PC-9 (cell line): ENCODE measurements around the gene BMPR1B.

Source experiments
- EZH2 ChIP-seq: fragments of 200-600 bp; sonication (generic); IDR thresholded peaks from 2 replicates; pipeline ENCODE4 v1.8.0; 2017; ENCODE audit warnings: antibody characterized with exemption, low read depth
- TF ChIP-seq, protein P1 (sequence below): fragments of 200-600 bp; sonication (generic); conservative IDR thresholded peaks from 2 replicates; pipeline ENCODE4 v1.6.1; 2017; ENCODE audit warnings: mixed run types, antibody characterized with exemption, mild to moderate bottlenecking, moderate library complexity

DNA sequence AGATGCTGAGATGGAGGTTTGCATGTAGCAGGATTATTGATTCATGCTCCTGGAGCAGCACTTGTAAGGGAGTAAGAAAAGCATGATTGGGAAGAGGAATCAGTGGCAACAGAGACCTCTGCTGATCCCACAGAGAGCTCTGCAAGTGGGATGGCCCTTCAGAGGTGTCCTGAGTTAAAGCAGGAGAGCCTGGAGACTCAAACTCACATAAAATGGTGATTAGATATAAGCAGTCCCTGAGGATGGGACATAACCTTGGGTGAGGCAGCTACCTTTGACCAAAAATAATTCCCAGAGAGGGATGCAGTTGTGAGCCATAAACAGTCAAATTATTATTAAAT is 25.4 kb upstream of the BMPR1B start:
- TF ChIP-seq, protein P1, sequence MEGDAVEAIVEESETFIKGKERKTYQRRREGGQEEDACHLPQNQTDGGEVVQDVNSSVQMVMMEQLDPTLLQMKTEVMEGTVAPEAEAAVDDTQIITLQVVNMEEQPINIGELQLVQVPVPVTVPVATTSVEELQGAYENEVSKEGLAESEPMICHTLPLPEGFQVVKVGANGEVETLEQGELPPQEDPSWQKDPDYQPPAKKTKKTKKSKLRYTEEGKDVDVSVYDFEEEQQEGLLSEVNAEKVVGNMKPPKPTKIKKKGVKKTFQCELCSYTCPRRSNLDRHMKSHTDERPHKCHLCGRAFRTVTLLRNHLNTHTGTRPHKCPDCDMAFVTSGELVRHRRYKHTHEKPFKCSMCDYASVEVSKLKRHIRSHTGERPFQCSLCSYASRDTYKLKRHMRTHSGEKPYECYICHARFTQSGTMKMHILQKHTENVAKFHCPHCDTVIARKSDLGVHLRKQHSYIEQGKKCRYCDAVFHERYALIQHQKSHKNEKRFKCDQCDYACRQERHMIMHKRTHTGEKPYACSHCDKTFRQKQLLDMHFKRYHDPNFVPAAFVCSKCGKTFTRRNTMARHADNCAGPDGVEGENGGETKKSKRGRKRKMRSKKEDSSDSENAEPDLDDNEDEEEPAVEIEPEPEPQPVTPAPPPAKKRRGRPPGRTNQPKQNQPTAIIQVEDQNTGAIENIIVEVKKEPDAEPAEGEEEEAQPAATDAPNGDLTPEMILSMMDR: no peak
- no peak for TF ChIP-seq EZH2
